KMS-11 (cell line): ENCODE data around the gene GTF3C1.

Experiments
- H2AFZ ChIP-seq: fragments of 200-600 bp; sonication (generic); 2 replicates; pipeline ENCODE4 v1.6.1; 2016; ENCODE audit warnings: antibody characterized with exemption, mixed run types, low read depth
- H3K27ac ChIP-seq: fragments of 200-600 bp; sonication (generic); 2 replicates; pipeline ENCODE4 v1.6.1; 2016; ENCODE audit warnings: mild to moderate bottlenecking, mixed run types
- H3K27me3 ChIP-seq: fragments of 200-600 bp; sonication (generic); 2 replicates; pipeline ENCODE4 v1.6.1; 2017; ENCODE audit warnings: mild to moderate bottlenecking, low read depth, mixed run types, moderate library complexity; ENCODE audit not compliant: insufficient read depth
- H3K36me3 ChIP-seq: fragments of 200-600 bp; sonication (generic); 2 replicates; pipeline ENCODE4 v1.6.1; 2017; ENCODE audit warnings: mild to moderate bottlenecking, mixed run types; ENCODE audit not compliant: insufficient read depth
- H3K4me1 ChIP-seq: fragments of 200-600 bp; sonication (generic); 2 replicates; pipeline ENCODE4 v1.6.1; 2016; ENCODE audit warnings: mild to moderate bottlenecking, low read depth, mixed run types; ENCODE audit not compliant: poor library complexity, severe bottlenecking
- H3K4me2 ChIP-seq: fragments of 200-600 bp; sonication (generic); 2 replicates; pipeline ENCODE4 v1.7.0; 2016; ENCODE audit warnings: mild to moderate bottlenecking, mixed run types
- H3K4me3 ChIP-seq: fragments of 200-600 bp; sonication (generic); IDR thresholded peaks from 2 replicates; pipeline ENCODE4 v1.6.1; 2017; ENCODE audit warnings: low read depth, low read length, mixed read lengths; ENCODE audit not compliant: insufficient read depth
- H3K79me2 ChIP-seq: fragments of 200-600 bp; sonication (generic); 2 replicates; pipeline ENCODE4 v1.6.1; 2016; ENCODE audit warnings: low read depth, mixed run types; ENCODE audit not compliant: insufficient read depth
- H3K9ac ChIP-seq: fragments of 200-600 bp; sonication (generic); 2 replicates; pipeline ENCODE4 v1.6.1; 2016; ENCODE audit warnings: mild to moderate bottlenecking, mixed run types
- H4K20me1 ChIP-seq: fragments of 200-600 bp; sonication (generic); 2 replicates; pipeline ENCODE4 v1.6.1; 2016; ENCODE audit warnings: mild to moderate bottlenecking, mixed run types; ENCODE audit not compliant: insufficient read depth
- CTCF ChIP-seq: fragments of 200-600 bp; sonication (generic); conservative IDR thresholded peaks from 2 replicates; pipeline ENCODE4 v1.6.1; 2017; ENCODE audit warnings: low read depth, mild to moderate bottlenecking, antibody characterized with exemption, low read length, moderate library complexity, mixed read lengths

The GTF3C1 gene

GRCh38 chr16:27495191-27495590 is 54.5 kb downstream of the GTF3C1 start:
- no peaks in the 10 kb centered on the region; the same call in 1 of the 2 replicates for H3K36me3 ChIP-seq
- no peaks in the 10 kb centered on the region for H4K20me1 ChIP-seq
- H2AFZ ChIP-seq = no peak overlapping the region
- no peak overlapping the region for H3K4me2 ChIP-seq
- no peak overlapping the region for H3K9ac ChIP-seq
- TF ChIP-seq CTCF = no peak
- H3K79me2 ChIP-seq = no peaks in the 10 kb centered on the region
- H3K27ac ChIP-seq = no peak overlapping the region
- no peaks in the 10 kb centered on the region for H3K27me3 ChIP-seq
- no peaks in the 10 kb centered on the region for H3K4me1 ChIP-seq
- H3K4me3 ChIP-seq = no peak overlapping the region

GRCh38 chr16:27492588-27492979 is 57.1 kb downstream of the GTF3C1 start:
- no peaks in the 10 kb centered on the region for H3K27me3 ChIP-seq
- TF ChIP-seq CTCF = no peak
- H4K20me1 ChIP-seq = no peaks in the 10 kb centered on the region
- H2AFZ ChIP-seq = no peak overlapping the region
- no peak overlapping the region for H3K4me2 ChIP-seq
- H3K9ac ChIP-seq = no peak overlapping the region
- no peaks in the 10 kb centered on the region; the same call in 1 of the 2 replicates for H3K36me3 ChIP-seq
- no peaks in the 10 kb centered on the region for H3K4me1 ChIP-seq
- H3K4me3 ChIP-seq = no peak overlapping the region
- no peaks in the 10 kb centered on the region for H3K79me2 ChIP-seq
- no peak overlapping the region for H3K27ac ChIP-seq

- Histone ChIP-seq H4K20me1 (no peaks in the 10 kb centered on the region), H3K9ac (no peak overlapping the region), H3K4me1 (no peaks in the 10 kb centered on the region), H3K36me3 (no peaks in the 10 kb centered on the region; the same call in 1 of the 2 replicates), H3K4me3 (no peak overlapping the region), H3K4me2 (no peak overlapping the region), H3K79me2 (no peaks in the 10 kb centered on the region), H2AFZ (no peak overlapping the region), H3K27me3 (no peaks in the 10 kb centered on the region), H3K27ac (no peak overlapping the region)
- no peak for TF ChIP-seq CTCF
These were observed 57.7 kb downstream of the GTF3C1 start for GRCh38 chr16:27491894-27492587.

- H2AFZ ChIP-seq = no peak overlapping the region
- no peaks in the 10 kb centered on the region for H3K79me2 ChIP-seq
- no peaks in the 10 kb centered on the region for H4K20me1 ChIP-seq
- no peak overlapping the region for H3K27ac ChIP-seq
- H3K27me3 ChIP-seq = no peaks in the 10 kb centered on the region
- no peak overlapping the region for H3K4me2 ChIP-seq
- H3K4me1 ChIP-seq = no peaks in the 10 kb centered on the region
- H3K9ac ChIP-seq = no peak overlapping the region
- no peak for TF ChIP-seq CTCF
- peaks cover 4% of the 10 kb centered on the region; the same call in 1 of the 2 replicates for H3K36me3 ChIP-seq
- no peak overlapping the region for H3K4me3 ChIP-seq
These were observed 59.8 kb downstream of the GTF3C1 start for GRCh38 chr16:27489906-27490305.
